GM19468 (cell line): ENCODE results near the gene TPPP3.

ENCODE experiments used
- ATAC-seq: cut with Tn5 transposase; IDR thresholded peaks from one replicate; pipeline ENCODE4 v1.9.1; 2021; ENCODE audit warnings: mild to moderate bottlenecking, moderate library complexity, moderate number of reproducible peaks; ENCODE audit not compliant: unreplicated experiment; ENCODE audit errors: extremely low read depth

Gene TPPP3

GRCh38 chr16:67393111-67393787, at the start of gene TPPP3:
TSS of gene TPPP3 (minus strand) at chr16:67393498. CDS start at chr16:67391111, 2,387 bp downstream.
- no peak for ATAC-seq

DNA sequence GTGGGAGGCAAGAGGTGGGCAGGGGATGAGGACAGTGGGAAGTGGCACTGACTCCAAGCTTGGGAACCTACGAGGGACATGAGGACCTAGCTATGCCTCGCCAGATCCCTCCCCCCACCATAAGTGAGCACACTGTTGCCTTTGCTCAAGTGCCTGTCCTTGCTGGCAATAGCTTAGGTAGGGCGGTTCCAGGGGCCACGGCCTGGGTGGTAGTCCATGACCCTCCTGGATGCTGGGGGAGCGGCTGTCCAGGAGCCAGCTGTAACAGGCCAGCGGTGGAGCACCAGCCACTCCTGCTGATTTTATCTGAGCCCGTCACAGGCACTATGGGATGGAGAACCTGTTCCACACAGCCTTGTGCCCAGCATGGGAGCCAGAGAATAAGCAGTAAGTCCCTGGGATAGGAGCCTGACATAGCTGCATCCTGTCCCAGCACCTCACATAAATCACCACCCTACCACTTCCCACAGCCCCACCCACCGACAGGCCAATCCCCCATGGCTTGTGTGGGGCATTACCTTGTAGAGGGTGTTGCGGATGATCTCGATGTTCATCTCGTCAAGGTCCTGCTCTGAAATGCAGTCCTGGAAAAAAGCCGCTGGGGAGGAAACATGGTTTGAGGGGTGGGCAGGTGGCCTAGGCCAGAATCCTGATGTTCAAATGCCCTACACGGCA, 49.4 kb upstream of the TPPP3 start:
- no peak for ATAC-seq

DNA sequence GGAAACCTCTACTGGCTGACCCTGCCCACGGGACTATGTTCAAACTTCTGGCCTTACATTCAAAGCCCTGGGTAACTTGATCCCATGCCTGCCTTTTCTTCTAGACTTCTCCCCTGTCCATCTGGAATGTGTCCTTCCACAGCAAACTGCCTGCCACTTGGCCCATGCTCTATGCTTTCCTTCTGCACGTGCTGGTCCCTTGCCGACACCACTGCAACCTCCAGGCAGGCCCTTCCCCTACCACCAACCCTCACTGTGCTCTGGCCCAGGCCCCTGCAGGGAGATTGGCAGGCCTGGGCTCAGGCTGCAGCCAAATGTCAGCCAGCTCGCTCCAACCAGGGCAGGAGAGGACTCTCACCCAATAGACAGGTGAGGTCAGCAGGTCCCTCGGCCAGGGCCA, 48.6 kb upstream of the TPPP3 start:
- ATAC-seq: no peak

DNA sequence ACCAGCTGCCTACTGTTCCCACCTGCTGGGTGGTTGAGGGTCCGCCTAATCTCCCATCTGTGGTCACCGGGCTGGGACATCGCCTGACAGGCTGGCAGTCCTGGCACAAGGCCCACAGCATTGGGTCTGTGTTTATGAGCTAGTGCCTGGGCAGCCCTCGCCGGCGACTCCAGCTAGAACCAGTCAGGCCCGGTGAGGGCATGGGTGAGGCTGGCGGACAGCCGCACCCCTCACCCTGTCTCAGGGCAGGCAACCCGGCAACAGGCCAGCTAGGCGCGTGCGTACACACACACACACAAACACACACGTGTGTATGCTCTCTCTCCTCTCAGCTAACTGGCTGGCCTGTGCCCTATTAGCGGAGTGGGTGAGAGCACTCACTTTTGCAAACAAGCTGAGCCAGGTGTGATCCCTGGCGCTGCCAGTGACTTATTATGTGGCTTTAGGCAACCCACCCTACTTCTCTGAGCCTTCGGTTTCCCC, 48.0 kb upstream of the TPPP3 start:
- ATAC-seq: no peak

DNA sequence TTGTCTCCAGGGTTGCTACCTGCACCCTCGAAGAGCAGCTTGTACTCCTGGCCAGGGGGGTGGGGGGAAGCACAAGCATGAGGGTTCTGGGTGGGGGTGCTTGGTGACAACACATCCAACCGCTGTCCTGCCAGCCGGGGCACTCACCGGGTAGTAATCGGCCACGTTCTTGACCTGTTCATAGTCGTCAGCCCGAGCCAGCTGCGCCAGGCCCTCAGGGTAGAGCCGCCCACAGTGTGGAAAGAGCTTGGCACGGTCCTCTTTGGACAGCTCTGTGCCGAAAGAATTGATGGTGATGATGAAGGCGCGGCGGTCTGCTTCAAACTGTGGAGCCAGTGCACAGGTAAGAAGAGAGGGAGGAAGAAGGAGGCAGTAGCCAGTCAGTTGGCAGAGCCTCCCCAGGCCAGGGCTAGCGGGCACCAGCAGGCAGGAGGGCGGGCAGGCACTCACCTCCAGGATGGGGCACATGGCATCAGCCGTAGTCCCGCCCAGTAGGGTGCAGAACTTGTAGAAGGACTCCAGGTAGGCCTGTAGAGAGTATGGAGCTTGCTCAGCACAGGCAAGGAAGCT, 45.6 kb upstream of the TPPP3 start:
- no peak for ATAC-seq

DNA sequence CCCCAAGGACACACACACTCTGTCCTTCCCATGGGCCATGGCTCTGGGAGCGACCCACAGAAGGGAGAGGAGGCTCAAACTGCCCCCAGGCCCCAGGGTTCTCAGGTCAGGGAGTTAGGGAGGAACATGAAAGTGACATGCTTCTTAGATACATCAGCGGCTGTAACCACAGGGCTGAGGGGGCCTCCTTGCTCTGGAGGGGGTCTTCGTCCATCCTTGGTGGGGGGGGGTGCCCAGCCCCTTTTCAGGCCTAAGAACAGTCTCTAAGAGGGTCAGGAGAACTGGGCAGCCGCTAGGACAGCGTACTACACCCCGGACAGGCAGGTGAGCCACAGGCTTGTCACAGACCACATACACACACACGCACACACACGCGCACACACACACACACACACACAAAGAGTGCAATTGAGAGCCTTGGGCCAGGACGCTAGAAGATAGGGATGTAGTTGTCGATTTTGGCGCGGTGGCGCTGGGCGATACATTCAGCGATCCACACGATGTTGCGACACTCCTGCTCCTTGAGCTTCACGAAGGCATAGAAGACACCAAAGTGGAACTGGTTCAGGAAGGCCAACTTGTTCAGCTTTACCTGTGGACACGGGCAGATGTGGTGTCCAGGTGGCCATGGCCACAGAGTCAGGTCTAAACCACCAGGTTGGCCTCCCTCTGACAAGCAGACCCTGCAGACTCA, 44.9 kb upstream of the TPPP3 start:
- no peak for ATAC-seq

DNA sequence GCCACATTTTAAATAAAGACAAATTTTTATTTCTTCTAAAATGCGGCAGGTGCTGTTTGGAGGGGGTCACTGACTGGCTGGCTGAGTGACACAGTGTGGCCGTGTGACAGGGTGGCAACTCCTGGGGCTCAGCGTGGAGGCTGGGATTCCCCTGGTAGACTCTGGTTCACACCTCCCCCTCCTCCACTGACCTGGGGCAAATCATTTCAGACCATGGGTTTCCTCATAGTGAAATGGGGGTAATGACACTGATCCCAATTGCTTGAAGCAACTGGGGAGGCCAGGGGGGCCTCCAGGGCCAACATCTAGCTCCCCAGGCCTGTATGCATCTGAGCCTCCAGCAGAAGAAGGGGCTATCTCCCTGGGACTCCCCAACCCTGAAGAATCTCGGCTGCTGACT, 44.2 kb upstream of the TPPP3 start:
- ATAC-seq: no peak

GRCh38 chr16:67436640-67437193, 43.4 kb upstream of the TPPP3 start:
- no peak for ATAC-seq

GRCh38 chr16:67435758-67436164, 42.5 kb upstream of the TPPP3 start:
- ATAC-seq: no peak

GRCh38 chr16:67433131-67433719, 39.9 kb upstream of the TPPP3 start:
- no peak for ATAC-seq

- no peak for ATAC-seq
Observed at GRCh38 chr16:67432506-67432890, 39.2 kb upstream of the TPPP3 start.

DNA sequence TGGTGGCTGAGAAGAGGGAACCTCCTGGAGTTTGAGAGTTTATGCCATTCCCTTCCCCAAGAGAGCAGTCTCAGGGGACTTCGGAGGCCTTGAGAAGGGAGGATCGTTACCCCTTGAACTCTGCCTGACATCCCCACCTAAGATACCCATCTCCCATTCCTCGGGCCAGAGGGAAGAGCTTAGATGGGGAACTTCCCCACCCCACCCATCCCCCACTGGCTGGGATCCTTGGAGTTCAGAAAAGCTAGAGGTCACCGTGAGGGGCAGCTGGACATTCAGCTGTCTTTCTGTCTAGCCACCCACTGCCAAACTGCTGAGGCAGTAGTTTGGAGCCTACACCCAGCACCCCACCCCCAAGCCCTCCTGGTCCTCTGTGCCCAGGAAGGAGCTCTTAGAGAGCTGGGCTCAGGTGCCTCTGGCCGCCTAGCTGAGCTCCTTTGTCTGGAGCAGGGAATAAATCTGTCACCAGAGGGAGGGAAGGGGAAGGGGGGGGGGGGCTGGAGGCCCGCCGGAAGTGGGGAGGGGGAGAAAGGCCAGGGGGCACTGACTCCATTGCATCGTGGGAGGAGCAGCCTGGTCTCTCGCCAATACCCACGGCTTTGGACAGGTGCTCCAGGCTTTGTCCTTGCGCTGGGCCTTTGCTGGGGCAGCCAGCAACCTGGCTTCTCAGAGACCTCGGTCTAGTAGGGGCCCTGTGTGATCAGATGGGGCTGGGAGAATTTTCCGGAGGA, 38.6 kb upstream of the TPPP3 start:
- no peak for ATAC-seq

- no peak for ATAC-seq
Observed at GRCh38 chr16:67430977-67431774, 37.9 kb upstream of the TPPP3 start, which contains the start of gene HSD11B2. TSS of gene HSD11B2 (plus strand) at chr16:67431121. CDS start at chr16:67431249, 128 bp downstream.

- no peak for ATAC-seq
Observed at GRCh38 chr16:67430504-67430976, 37.2 kb upstream of the TPPP3 start.

DNA sequence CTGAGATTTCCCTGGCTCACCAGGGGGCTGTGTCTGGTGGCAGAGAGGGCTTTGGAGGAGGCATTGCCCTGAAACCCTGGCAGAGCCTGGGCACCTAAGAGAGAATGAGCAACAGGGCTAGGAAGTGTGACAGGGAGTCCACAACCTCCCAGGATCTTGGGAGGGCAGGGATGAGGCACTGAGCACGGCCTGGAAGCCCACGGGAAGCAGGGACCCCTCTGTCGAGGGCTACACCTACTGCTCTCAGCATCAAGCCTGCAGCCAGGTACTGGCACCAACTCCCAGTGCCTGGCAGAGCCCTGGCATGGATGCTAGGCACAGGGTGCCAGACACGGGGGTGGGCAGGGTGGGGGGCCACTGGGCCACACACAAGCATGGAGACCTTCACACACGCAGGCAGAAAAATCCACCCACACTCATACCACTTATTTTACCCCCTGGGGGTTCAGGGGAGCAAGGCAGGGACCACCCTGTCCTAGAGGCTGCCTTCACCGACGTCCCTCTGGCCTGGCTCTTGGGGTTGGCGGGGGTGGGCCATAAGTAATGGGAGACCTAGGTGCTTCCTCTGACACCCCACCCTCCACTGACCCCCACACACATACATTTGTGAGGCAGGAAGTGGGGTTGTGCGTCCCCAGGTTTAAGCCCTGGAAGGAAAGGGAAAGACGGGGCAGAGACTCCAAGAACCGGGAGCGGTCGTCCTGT, 36.7 kb upstream of the TPPP3 start:
- no peak for ATAC-seq

DNA sequence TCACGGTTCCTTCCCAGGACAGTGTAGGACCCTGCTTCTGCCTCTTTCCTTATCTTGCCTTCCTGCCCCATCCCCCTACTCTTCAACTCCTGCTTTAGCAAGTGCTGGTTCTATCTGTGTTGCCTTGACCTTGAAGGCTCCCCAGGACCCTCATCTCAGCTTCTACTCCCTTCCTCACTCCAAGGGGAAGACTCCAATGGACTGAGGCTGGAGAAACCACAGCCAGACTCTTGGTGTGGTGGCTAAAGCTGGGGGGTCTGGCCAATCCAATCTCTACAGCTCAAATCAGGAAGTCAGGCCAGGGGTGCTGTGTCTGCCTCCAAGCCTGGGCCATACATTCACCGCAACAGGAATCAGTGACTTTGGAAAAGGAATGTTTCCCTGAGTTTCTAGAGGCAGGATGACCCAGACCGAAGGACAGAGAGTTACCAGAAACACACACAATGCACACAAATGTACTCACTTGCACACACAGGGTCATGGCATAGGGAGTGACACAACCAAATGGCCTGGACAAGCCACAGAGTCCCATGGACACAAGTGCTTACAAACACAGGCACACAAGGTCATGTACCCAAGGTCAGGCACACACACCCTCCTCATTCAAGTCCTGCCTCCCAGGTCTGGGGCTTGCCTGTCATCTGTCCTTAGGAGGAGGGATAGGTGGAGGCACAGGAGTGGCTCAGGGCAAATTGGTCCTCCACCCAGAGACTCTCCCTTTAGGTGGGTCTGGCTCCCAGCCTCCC, 35.9 kb upstream of the TPPP3 start:
- no peak for ATAC-seq

- no peak for ATAC-seq
Observed at GRCh38 chr16:67428146-67428731, 34.9 kb upstream of the TPPP3 start.
